Hippocampal formation (tissue), 2 donors: ENCODE measurements around the gene TXN.
"Not testable (repeated sequence)": the region's sequence is repeated elsewhere in the genome, so short reads cannot be mapped to it uniquely, and the experiment has no call there.

Source experiments
- DNase-seq, 2 donors: peaks; one replicate each; lab custom pipeline; 2025; lab: John Stamatoyannopoulos, UW

The TXN gene

GRCh38 chr9:110257097-110257841 lies 962 bp upstream of the TXN start:
- peak in 1 of 2 donors; percentile 43 for DNase-seq

- DNase-seq: peak in 1 of 2 donors; percentile 12
Observed at GRCh38 chr9:110255463-110256379, 586 bp downstream of the TXN start.

GRCh38 chr9:110255034-110255462 lies 1.3 kb downstream of the TXN start:
- DNase-seq: no peak

GRCh38 chr9:110254500-110254899 lies 1.8 kb downstream of the TXN start:
- no peak for DNase-seq

- no peak for DNase-seq
Observed at GRCh38 chr9:110252509-110253139, 3.7 kb downstream of the TXN start.

- DNase-seq: not testable (repeated sequence)
Observed at GRCh38 chr9:110251770-110252169, 4.5 kb downstream of the TXN start.

- no peak for DNase-seq
Observed at GRCh38 chr9:110251212-110251611, 5.1 kb downstream of the TXN start.

- no peak for DNase-seq
Observed at GRCh38 chr9:110249603-110250002, 6.7 kb downstream of the TXN start.

- no peak for DNase-seq
Observed at GRCh38 chr9:110248361-110248760, 7.9 kb downstream of the TXN start.

GRCh38 chr9:110246214-110246613 lies 10.1 kb downstream of the TXN start:
- no peak for DNase-seq

GRCh38 chr9:110244616-110245015 lies 11.7 kb downstream of the TXN start:
- no peak for DNase-seq

- DNase-seq: no peak
Observed at GRCh38 chr9:110241858-110242321, 14.4 kb downstream of the TXN start.

- no peak for DNase-seq
Observed at GRCh38 chr9:110241260-110241857, 14.9 kb downstream of the TXN start.

- no peak for DNase-seq
Observed at GRCh38 chr9:110240198-110240597, 16.1 kb downstream of the TXN start.

GRCh38 chr9:110228321-110228720 lies 28.0 kb downstream of the TXN start:
- no peak for DNase-seq

- no peak for DNase-seq
Observed at GRCh38 chr9:110224583-110224982, 31.7 kb downstream of the TXN start.

- DNase-seq: no peak
Observed at GRCh38 chr9:110220809-110221208, 35.5 kb downstream of the TXN start.

GRCh38 chr9:110217656-110218099 lies 38.6 kb downstream of the TXN start:
- peak in 1 of 2 donors; percentile 33 for DNase-seq

GRCh38 chr9:110214586-110215355 lies 41.5 kb downstream of the TXN start:
- no peak for DNase-seq

- DNase-seq: no peak
Observed at GRCh38 chr9:110214090-110214489, 42.2 kb downstream of the TXN start.

GRCh38 chr9:110213413-110214044 lies 42.8 kb downstream of the TXN start:
- no peak for DNase-seq
